Body of pancreas (tissue), 4 donors: Measurements from ENCODE around the gene PEX14. TPM values are rescaled to one million over a fixed set of nuclear protein-coding genes. Genes with fewer than 3 reads are reported as not detected.
"Not testable (repeated sequence)": the region's sequence is repeated elsewhere in the genome, so short reads cannot be mapped to it uniquely, and the experiment has no call there.

Experiments
- ATAC-seq: fragments of 150-250 bp; one replicate; pipeline ENCODE4 v1.9.1; 2016
- DNase-seq, 4 donors: peaks; one replicate each; pipeline ENCODE4 v3.0.0-alpha.2; 2019
- H3K27ac ChIP-seq, 4 donors: fragments of 200-600 bp; sonication (generic); 1 replicate in 3 of 4; 2 replicates in 1 of 4; pipeline versions ENCODE4 v1.5.1 to v1.6.1; 2016 to 2019; ENCODE audit warnings: mild to moderate bottlenecking in 1 of 4, mixed read lengths in 1 of 4, moderate library complexity in 1 of 4
- H3K27me3 ChIP-seq, 2 donors: fragments of 200-600 bp; sonication (generic); one replicate each; pipeline ENCODE4 v1.6.0; 2016; ENCODE audit warnings: mild to moderate bottlenecking in 1 of 2
- H3K36me3 ChIP-seq, 2 donors: fragments of 200-600 bp; sonication (generic); replicated peaks in 1 of 2; 2 replicates each; pipeline ENCODE4 v1.5.1; 2016; ENCODE audit warnings: low read depth in 2 of 2; ENCODE audit not compliant: insufficient read depth in 1 of 2
- H3K4me1 ChIP-seq: fragments of 200-600 bp; sonication (generic); one replicate; pipeline ENCODE4 v1.6.0; 2016
- H3K4me3 ChIP-seq, 2 donors: fragments of 200-600 bp; sonication (generic); 1 replicate in 1 of 2; 2 replicates in 1 of 2; pipeline ENCODE4 v1.5.1; 2016 to 2019
- H3K9me3 ChIP-seq, 3 donors: fragments of 200-600 bp; sonication (generic); 1 replicate in 2 of 3; 2 replicates in 1 of 3; pipeline ENCODE4 v1.5.1; 2016
- CTCF ChIP-seq, 7 experiments: fragments of 450-650 bp in 4 of 7; fragments of 200-600 bp in 3 of 7; sonication (generic) in 3 of 7; IDR thresholded peaks; one replicate each; pipeline ENCODE4 v1.5.1; 2016 to 2019; ENCODE audit warnings: antibody characterized with exemption in 7 of 7
- POLR2A ChIP-seq, 3 donors: fragments of 450-650 bp; IDR thresholded peaks; one replicate each; pipeline ENCODE4 v1.6.1; 2016; ENCODE audit warnings: antibody characterized with exemption in 3 of 3, mild to moderate bottlenecking in 2 of 3
- WGBS, 2 donors: methylation state at CpG; one replicate each; pipeline ENCODE4 v1.1.5; 2017; 5-methylcytosine and 5-hydroxymethylcytosine counted together
- intact Hi-C: fragments of 100-400 bp; cut with DNase I; formaldehyde crosslinking; loops from one replicate; pipeline ENCODE4 v1.15.1; 2023
- total RNA-seq, 2 donors: library from RNA; depleted of rRNA; stranded (reverse); fragments of >200 nt; gene quantifications; one replicate each; pipeline ENCODE4 v1.1.0, GENCODE V29; 2016

Gene PEX14
- total RNA-seq, 2 donors from 2014 or later = 8.6 to 8.8 TPM

GRCh38 chr1:10504249-10504648, 29.5 kb downstream of the PEX14 start:
- WGBS, 2 donors = 54 to 62% methylated on average over 3 to 5 of the region's 5 CpGs
- Histone ChIP-seq H3K4me3 (no peak overlapping the region), H3K27ac (no peak overlapping the region), H3K9me3 (no peaks in the 10 kb centered on the region), H3K4me1 (peaks cover 7% of the 10 kb centered on the region), H3K27me3 (no peaks in the 10 kb centered on the region), H3K36me3 (no peaks in the 10 kb centered on the region)
- TF ChIP-seq CTCF (IDR thresholded peaks at IDR 0.05) = no peak
- no peak for TF ChIP-seq POLR2A (IDR thresholded peaks at IDR 0.05)
- ATAC-seq (no peak), DNase-seq (no peak)
- intact Hi-C loops = loop anchor here (10.0 kb wide), 1 partner anchor 371 kb away; no protein-coding TSS in a partner anchor

DNA sequence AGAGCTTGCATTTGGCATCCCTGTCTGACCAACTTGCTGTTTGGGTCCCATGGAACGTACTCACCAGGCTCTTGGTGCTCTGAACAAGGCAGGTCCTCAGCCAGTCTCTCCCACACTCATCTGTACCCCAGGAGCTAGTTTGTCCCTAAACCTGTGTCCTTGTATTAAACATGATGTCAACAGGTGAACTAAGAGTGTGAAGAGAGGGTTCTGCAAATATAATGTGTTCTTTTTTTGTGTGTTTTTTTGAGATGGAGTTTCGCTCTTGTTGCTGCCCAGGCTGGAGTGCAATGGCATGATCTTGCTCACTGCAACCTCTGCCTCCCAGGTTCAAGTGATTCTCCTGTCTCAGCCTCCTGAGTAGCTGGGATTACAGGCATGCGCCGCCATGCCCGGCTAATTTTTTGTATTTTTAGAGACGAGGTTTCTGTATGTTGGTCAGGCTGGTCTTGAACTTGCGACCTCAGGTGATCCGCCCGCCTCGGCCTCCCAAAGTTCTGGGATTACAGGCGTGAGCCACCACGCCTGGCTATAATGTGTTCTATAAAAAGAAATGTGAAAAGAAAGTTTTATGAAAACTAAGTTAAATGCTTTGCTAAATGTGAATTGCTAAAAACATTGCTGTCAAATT, 31.4 kb downstream of the PEX14 start:
- not testable (repeated sequence) for DNase-seq, H3K27ac ChIP-seq, H3K36me3 ChIP-seq, H3K27me3 ChIP-seq, H3K9me3 ChIP-seq, H3K4me3 ChIP-seq, ATAC-seq
- peaks cover 26% of the 10 kb centered on the region for H3K4me1 ChIP-seq
- 92 to 96% methylated on average over 12 of the region's 12 CpGs for WGBS, 2 donors
- intact Hi-C loops = loop anchor here (10.0 kb wide), 1 partner anchor 369 kb away; no protein-coding TSS in a partner anchor

- Histone ChIP-seq H3K4me3 (no peak overlapping the region), H3K27me3 (no peaks in the 10 kb centered on the region)
- WGBS, 2 donors = 79 to 82% methylated on average over 4 of the region's 4 CpGs
Measured at GRCh38 chr1:10506677-10507047, 31.9 kb downstream of the PEX14 start.

DNA sequence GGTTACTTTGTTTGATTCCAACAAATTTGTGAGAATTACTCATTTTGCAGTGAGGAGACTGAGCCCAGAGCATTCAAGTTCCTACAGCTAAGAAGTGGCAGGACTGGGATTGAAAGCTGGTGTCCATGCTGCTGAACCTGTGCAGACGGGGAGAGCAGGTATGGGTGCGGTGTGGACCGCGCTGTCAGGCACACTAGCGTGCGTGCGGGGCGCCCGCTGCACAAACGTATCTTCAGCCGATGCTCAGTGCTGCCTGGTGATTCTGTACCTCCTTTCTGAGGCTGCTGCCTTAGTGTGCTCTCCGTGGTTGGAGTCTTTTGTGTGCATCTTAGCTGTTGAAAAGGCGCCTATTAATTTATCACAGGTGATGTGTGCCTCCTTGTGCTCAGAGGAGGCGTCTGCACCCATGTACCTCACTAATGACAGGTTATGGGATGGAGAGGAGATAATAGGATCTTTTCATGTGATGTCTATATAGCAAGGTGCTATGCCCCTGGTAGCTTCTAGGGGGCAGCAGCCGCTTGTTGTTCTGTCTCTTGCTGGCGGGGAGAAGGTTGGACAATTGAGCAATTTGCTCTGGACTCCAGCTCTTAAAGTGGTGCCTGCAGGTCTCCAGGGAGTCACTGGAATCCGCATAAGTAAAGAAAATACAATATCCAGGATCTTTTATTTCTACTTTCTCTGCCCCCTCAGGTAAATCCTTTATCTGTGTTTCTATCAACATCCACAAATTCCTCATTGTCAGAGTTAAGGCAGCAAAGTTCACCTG, 32.5 kb downstream of the PEX14 start:
- H3K27ac ChIP-seq = no peak overlapping the region
- H3K36me3 ChIP-seq = no peaks in the 10 kb centered on the region
- intact Hi-C loops = loop anchor here (10.0 kb wide), 1 partner anchor 368 kb away; no protein-coding TSS in a partner anchor
- no peaks in the 10 kb centered on the region for H3K27me3 ChIP-seq
- H3K4me3 ChIP-seq = no peak overlapping the region
- H3K9me3 ChIP-seq = no peaks in the 10 kb centered on the region
- peaks cover 27% of the 10 kb centered on the region for H3K4me1 ChIP-seq
- peak; percentile 88 for ATAC-seq
- DNase-seq = peak; percentile 64 to 79 (median 74)
- no peak for TF ChIP-seq POLR2A (IDR thresholded peaks at IDR 0.05)
- TF ChIP-seq CTCF (IDR thresholded peaks at IDR 0.05) = peak; percentile 57 to 87 (median 78)
- 52 to 58% methylated on average over 17 of the region's 17 CpGs for WGBS, 2 donors

More at GRCh38 chr1:10506677-10507047, 31.9 kb downstream of the PEX14 start:
- peaks cover 27% of the 10 kb centered on the region for H3K4me1 ChIP-seq
- TF ChIP-seq CTCF (IDR thresholded peaks at IDR 0.05) (no peak), POLR2A (IDR thresholded peaks at IDR 0.05) (no peak)
- ATAC-seq (no peak), DNase-seq (no peak)
- H3K27ac ChIP-seq = no peak overlapping the region
- H3K36me3 ChIP-seq = no peaks in the 10 kb centered on the region
- H3K9me3 ChIP-seq = no peaks in the 10 kb centered on the region
- intact Hi-C loops = loop anchor here (10.0 kb wide), 1 partner anchor 368 kb away; no protein-coding TSS in a partner anchor

DNA sequence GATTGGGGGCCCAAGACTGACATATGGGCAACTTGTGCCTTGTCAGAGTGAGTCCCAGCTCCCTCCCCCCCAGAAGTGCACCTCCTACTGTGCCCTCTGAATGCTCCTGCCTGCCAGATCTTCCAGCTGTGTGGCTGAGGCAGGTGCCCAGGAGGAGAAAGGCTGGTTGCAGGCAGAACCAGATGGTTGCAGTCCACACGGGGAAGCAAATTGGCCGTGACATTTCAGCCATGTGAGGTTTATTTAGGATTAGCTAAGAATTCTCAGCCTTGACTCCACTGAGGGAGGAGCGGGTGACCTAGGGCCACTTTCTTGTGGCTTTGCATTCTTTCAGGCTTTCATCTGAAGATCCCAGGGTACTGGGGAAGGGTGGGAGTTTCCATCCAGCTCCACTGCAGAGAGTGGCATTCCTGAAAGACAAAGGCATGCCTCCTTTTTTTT, 33.8 kb downstream of the PEX14 start:
- Histone ChIP-seq H3K4me3 (no peak overlapping the region), H3K4me1 (peaks cover 27% of the 10 kb centered on the region), H3K36me3 (no peaks in the 10 kb centered on the region), H3K9me3 (no peaks in the 10 kb centered on the region), H3K27ac (no peak overlapping the region), H3K27me3 (no peaks in the 10 kb centered on the region)
- intact Hi-C loops = loop anchor here (10.0 kb wide), 1 partner anchor 366 kb away; no protein-coding TSS in a partner anchor
- no peak for ATAC-seq
- 41% methylated on average over 3 of the region's 3 CpGs for WGBS, 2 donors
- DNase-seq = peak in 2 of 4 donors; percentile 19 to 20
- no peak for TF ChIP-seq POLR2A (IDR thresholded peaks at IDR 0.05)
